Neural cell (in vitro differentiated cells): ENCODE data around the gene ZNHIT1. TPM values are rescaled to one million over a fixed set of nuclear protein-coding genes. Genes with fewer than 3 reads are reported as not detected.

Experiments
- H2AFZ ChIP-seq: fragments of 200-600, 300-800 bp; sonication (generic), shearing (Covaris generic); 2 replicates; pipeline ENCODE4 v1.6.0; 2014; ENCODE audit warnings: low read depth, mild to moderate bottlenecking, antibody characterized with exemption, low read length, moderate library complexity
- H3F3A ChIP-seq: fragments of 200-600 bp; shearing (Covaris generic); 2 replicates; pipeline ENCODE4 v1.6.1; 2016; ENCODE audit warnings: mild to moderate bottlenecking, moderate library complexity, mixed read lengths, antibody characterized with exemption, low read length; ENCODE audit not compliant: insufficient read depth, poor library complexity, severe bottlenecking
- H3K27ac ChIP-seq: fragments of 200-600, 300-800 bp; sonication (generic), shearing (Covaris generic); 2 replicates; pipeline ENCODE4 v1.5.1; 2014; ENCODE audit warnings: mild to moderate bottlenecking, low read length, moderate library complexity
- H3K27me3 ChIP-seq: fragments of 300-800, 200-600 bp; sonication (generic), shearing (Covaris generic); 2 replicates; pipeline ENCODE4 v1.6.0; 2014; ENCODE audit warnings: mild to moderate bottlenecking, low read depth, low read length, moderate library complexity; ENCODE audit not compliant: insufficient read depth
- H3K36me3 ChIP-seq: fragments of 300-800, 200-600 bp; sonication (generic), shearing (Covaris generic); 2 replicates; pipeline ENCODE4 v1.5.1; 2014; ENCODE audit warnings: mild to moderate bottlenecking, antibody characterized with exemption, low read length, moderate library complexity; ENCODE audit not compliant: insufficient read depth
- H3K4me2 ChIP-seq: fragments of 300-800, 200-600 bp; sonication (generic), shearing (Covaris generic); 2 replicates; pipeline ENCODE4 v1.6.0; 2014; ENCODE audit warnings: mild to moderate bottlenecking, low read length
- H3K4me3 ChIP-seq: fragments of 300-800, 200-600 bp; sonication (generic), shearing (Covaris generic); 2 replicates; pipeline ENCODE4 v1.5.1; 2014; ENCODE audit warnings: mild to moderate bottlenecking, low read length, moderate library complexity
- H3K79me2 ChIP-seq: fragments of 200-600 bp; shearing (Covaris generic); replicated peaks from 2 replicates; pipeline ENCODE4 v1.6.0; 2014; ENCODE audit warnings: mild to moderate bottlenecking, low read length, moderate library complexity; ENCODE audit not compliant: insufficient read depth
- H3K9ac ChIP-seq: fragments of 300-800, 200-600 bp; sonication (generic), shearing (Covaris generic); 2 replicates; pipeline ENCODE4 v1.6.1; 2016; ENCODE audit warnings: mild to moderate bottlenecking, low read length, mixed read lengths
- H3K9me2 ChIP-seq: fragments of 200-600 bp; shearing (Covaris generic); 2 replicates; pipeline ENCODE4 v1.6.1; 2016; ENCODE audit warnings: mild to moderate bottlenecking, low read length, mixed read lengths; ENCODE audit not compliant: insufficient read depth
- H3K9me3 ChIP-seq: fragments of 200-600, 300-800 bp; sonication (generic), shearing (Covaris generic); 2 replicates; pipeline ENCODE4 v1.6.1; 2016; ENCODE audit warnings: mild to moderate bottlenecking, mixed run types, low read length, moderate library complexity, mixed read lengths
- H4K20me1 ChIP-seq: fragments of 200-600 bp; shearing (Covaris generic); 2 replicates; pipeline ENCODE4 v1.6.1; 2016; ENCODE audit warnings: mild to moderate bottlenecking, mixed run types; ENCODE audit not compliant: insufficient read depth
- EP300 ChIP-seq: fragments of 450-650 bp; conservative IDR thresholded peaks from 2 replicates; pipeline ENCODE4 v1.6.1; 2014; ENCODE audit warnings: antibody characterized with exemption, mild to moderate bottlenecking, moderate library complexity; ENCODE audit not compliant: poor library complexity, severe bottlenecking
- EZH2 ChIP-seq: fragments of 200-600, 300-800 bp; shearing (Covaris generic), sonication (generic); IDR thresholded peaks from 2 replicates; pipeline ENCODE4 v1.6.1; 2014; ENCODE audit warnings: antibody characterized with exemption, low read length, borderline replicate concordance, mild to moderate bottlenecking; ENCODE audit not compliant: insufficient read depth, poor library complexity, severe bottlenecking
- MXI1 ChIP-seq: fragments of 450-650 bp; conservative IDR thresholded peaks from 2 replicates; pipeline ENCODE4 v1.6.1; 2014; ENCODE audit warnings: antibody characterized with exemption, mild to moderate bottlenecking; ENCODE audit not compliant: poor library complexity, severe bottlenecking
- POLR2AphosphoS5 ChIP-seq: IDR thresholded peaks from 2 replicates; pipeline ENCODE4 v1.6.1; 2012
- RAD21 ChIP-seq: fragments of 450-650 bp; conservative IDR thresholded peaks from 2 replicates; pipeline ENCODE4 v1.6.1; 2014; ENCODE audit warnings: antibody characterized with exemption, mild to moderate bottlenecking, moderate library complexity
- SMC3 ChIP-seq: fragments of 450-650 bp; conservative IDR thresholded peaks from 2 replicates; pipeline ENCODE4 v1.6.1; 2014; ENCODE audit warnings: antibody characterized with exemption, mild to moderate bottlenecking, moderate library complexity; ENCODE audit not compliant: poor library complexity
- TAF1 ChIP-seq: IDR thresholded peaks from 2 replicates; pipeline ENCODE4 v1.6.1; 2012; ENCODE audit warnings: low read depth
- polyA plus RNA-seq: library from polyadenylated mRNA; depleted of rRNA; stranded (reverse); fragments of >200 nt; gene quantifications from 2 replicates; pipeline ENCODE4 v1.2.3, GENCODE V29; 2014
- TF ChIP-seq, protein P1 (sequence below): fragments of 450-650 bp; IDR thresholded peaks from 2 replicates; pipeline ENCODE4 v1.5.1; 2014; ENCODE audit warnings: antibody characterized with exemption, mild to moderate bottlenecking, moderate library complexity; ENCODE audit not compliant: poor library complexity, severe bottlenecking
- TF ChIP-seq, protein P2 (sequence below): IDR thresholded peaks from 2 replicates; pipeline ENCODE4 v1.6.1; 2012; ENCODE audit warnings: borderline replicate concordance

ZNHIT1 gene
- polyA plus RNA-seq, 1 donor from 2014 or later = 176 TPM

DNA sequence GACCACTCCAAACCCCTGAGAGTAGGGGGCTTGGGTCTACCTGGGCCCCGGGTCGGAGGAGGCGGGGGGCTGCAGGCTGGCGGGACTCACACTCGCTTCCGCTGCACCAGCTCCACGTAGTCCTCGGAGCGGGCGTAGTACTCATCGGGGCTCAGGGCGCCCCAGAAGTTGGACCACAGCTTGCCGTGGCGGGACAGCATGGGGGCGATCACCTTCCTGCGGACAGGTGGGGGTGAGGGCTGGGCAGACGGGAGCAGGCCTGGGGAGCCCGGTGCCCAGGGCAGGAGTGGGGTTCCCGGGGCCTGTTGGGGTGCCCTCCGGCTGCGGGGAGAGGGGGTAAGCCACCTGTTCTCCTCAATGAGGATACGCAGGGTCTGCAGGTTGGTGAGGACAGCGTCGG, 6.5 kb upstream of the ZNHIT1 start:
- no peaks in the 10 kb centered on the region for H4K20me1 ChIP-seq
- no peak overlapping the region for H3K9ac ChIP-seq
- no peaks in the 10 kb centered on the region for H3K9me3 ChIP-seq
- no peaks in the 10 kb centered on the region for H3K27me3 ChIP-seq
- no peak overlapping the region for H2AFZ ChIP-seq
- H3K4me3 ChIP-seq = no peak overlapping the region
- H3K4me2 ChIP-seq = no peak overlapping the region
- no peak overlapping the region for H3K27ac ChIP-seq
- H3K9me2 ChIP-seq = no peaks in the 10 kb centered on the region
- H3K36me3 ChIP-seq = no peaks in the 10 kb centered on the region
- peaks cover 3% of the 10 kb centered on the region for H3K79me2 ChIP-seq
- TF ChIP-seq, protein P1, sequence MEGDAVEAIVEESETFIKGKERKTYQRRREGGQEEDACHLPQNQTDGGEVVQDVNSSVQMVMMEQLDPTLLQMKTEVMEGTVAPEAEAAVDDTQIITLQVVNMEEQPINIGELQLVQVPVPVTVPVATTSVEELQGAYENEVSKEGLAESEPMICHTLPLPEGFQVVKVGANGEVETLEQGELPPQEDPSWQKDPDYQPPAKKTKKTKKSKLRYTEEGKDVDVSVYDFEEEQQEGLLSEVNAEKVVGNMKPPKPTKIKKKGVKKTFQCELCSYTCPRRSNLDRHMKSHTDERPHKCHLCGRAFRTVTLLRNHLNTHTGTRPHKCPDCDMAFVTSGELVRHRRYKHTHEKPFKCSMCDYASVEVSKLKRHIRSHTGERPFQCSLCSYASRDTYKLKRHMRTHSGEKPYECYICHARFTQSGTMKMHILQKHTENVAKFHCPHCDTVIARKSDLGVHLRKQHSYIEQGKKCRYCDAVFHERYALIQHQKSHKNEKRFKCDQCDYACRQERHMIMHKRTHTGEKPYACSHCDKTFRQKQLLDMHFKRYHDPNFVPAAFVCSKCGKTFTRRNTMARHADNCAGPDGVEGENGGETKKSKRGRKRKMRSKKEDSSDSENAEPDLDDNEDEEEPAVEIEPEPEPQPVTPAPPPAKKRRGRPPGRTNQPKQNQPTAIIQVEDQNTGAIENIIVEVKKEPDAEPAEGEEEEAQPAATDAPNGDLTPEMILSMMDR = no peak
- TF ChIP-seq MXI1 = no peak
- TF ChIP-seq SMC3 = no peak
- TF ChIP-seq POLR2AphosphoS5 = no peak
- no peak for TF ChIP-seq EP300
- TF ChIP-seq, protein P2, sequence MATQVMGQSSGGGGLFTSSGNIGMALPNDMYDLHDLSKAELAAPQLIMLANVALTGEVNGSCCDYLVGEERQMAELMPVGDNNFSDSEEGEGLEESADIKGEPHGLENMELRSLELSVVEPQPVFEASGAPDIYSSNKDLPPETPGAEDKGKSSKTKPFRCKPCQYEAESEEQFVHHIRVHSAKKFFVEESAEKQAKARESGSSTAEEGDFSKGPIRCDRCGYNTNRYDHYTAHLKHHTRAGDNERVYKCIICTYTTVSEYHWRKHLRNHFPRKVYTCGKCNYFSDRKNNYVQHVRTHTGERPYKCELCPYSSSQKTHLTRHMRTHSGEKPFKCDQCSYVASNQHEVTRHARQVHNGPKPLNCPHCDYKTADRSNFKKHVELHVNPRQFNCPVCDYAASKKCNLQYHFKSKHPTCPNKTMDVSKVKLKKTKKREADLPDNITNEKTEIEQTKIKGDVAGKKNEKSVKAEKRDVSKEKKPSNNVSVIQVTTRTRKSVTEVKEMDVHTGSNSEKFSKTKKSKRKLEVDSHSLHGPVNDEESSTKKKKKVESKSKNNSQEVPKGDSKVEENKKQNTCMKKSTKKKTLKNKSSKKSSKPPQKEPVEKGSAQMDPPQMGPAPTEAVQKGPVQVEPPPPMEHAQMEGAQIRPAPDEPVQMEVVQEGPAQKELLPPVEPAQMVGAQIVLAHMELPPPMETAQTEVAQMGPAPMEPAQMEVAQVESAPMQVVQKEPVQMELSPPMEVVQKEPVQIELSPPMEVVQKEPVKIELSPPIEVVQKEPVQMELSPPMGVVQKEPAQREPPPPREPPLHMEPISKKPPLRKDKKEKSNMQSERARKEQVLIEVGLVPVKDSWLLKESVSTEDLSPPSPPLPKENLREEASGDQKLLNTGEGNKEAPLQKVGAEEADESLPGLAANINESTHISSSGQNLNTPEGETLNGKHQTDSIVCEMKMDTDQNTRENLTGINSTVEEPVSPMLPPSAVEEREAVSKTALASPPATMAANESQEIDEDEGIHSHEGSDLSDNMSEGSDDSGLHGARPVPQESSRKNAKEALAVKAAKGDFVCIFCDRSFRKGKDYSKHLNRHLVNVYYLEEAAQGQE = no peak
- TF ChIP-seq RAD21 = no peak
- no peak for TF ChIP-seq TAF1
- TF ChIP-seq EZH2 = no peak
- no peaks in the 10 kb centered on the region for H3F3A ChIP-seq

DNA sequence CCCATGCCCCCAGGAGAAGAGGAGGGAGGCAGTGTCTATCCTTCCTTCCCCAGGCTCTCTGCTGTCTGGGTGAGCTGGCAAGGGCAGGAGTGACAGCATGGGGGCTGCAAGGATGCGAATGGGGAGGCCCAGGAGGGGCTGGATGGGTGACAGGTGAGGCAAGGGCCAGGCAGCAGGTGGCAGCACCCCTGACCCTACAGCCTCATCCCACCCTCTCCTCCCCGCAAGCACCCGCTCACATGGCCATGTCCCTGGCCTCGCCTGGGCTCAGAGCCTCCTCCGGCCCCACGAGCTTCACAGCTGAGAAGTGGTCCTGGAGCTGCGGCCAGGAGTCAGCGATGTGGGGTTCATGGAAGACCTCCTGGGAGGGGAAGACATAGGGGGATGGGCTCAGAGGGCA, 6.0 kb upstream of the ZNHIT1 start:
- Histone ChIP-seq H3K9ac (no peak overlapping the region), H3K36me3 (no peaks in the 10 kb centered on the region)

More for the DNA sequence above, 6.0 kb upstream of the ZNHIT1 start:
- Histone ChIP-seq H3K9me2 (no peaks in the 10 kb centered on the region), H3F3A (no peaks in the 10 kb centered on the region), H3K4me2 (no peak overlapping the region), H3K79me2 (peaks cover 6% of the 10 kb centered on the region), H2AFZ (no peak overlapping the region), H3K9me3 (no peaks in the 10 kb centered on the region), H4K20me1 (no peaks in the 10 kb centered on the region), H3K27me3 (no peaks in the 10 kb centered on the region), H3K27ac (no peak overlapping the region), H3K4me3 (no peak overlapping the region)
- no peak for TF ChIP-seq SMC3
- TF ChIP-seq MXI1 = no peak
- TF ChIP-seq TAF1 = no peak
- TF ChIP-seq EZH2 = no peak
- TF ChIP-seq, protein P2 = no peak
- TF ChIP-seq EP300 = no peak
- TF ChIP-seq, protein P1 = no peak
- no peak for TF ChIP-seq RAD21
- no peak for TF ChIP-seq POLR2AphosphoS5
